B cell (primary cell): Measurements from ENCODE around the gene PPIH. TPM values are rescaled to one million over a fixed set of nuclear protein-coding genes. Genes with fewer than 3 reads are reported as not detected.

Source experiments
- ATAC-seq: fragments of 200-7000 bp; cut with Tn5 transposase; one replicate; pipeline ENCODE4 v1.10.0; 2021; ENCODE audit warnings: low read depth, mild to moderate bottlenecking, moderate number of reproducible peaks, moderate library complexity
- CTCF ChIA-PET: fragments of 350-600 bp; sonication (Branson Sonifier 250); formaldehyde crosslinking; loops from one replicate; lab custom pipeline; 2021; ENCODE audit warnings: antibody characterized with exemption, inconsistent platforms; lab: Charles Lee
- POLR2A ChIA-PET: fragments of 350-600 bp; sonication (Branson Sonifier 250); formaldehyde crosslinking; loops from one replicate; lab custom pipeline; 2021; ENCODE audit warnings: antibody characterized with exemption; lab: Charles Lee
- DNase-seq: peaks from one replicate; pipeline ENCODE4 v3.0.0; 2013
- H2AFZ ChIP-seq: 2 replicates; pipeline ENCODE4 v1.6.1; 2012; ENCODE audit warnings: mild to moderate bottlenecking, low read depth, low read length; ENCODE audit not compliant: insufficient read depth, poor library complexity, severe bottlenecking
- H3K27ac ChIP-seq, 2 donors: 1 replicate in 1 of 2; 2 replicates in 1 of 2; pipeline ENCODE4 v1.5.1; 2012 to 2013; ENCODE audit warnings: low read length in 2 of 2, mild to moderate bottlenecking in 2 of 2, moderate library complexity in 1 of 2
- H3K27me3 ChIP-seq, 4 experiments: fragments of 200-600 bp in 1 of 4; sonication (generic) in 1 of 4; replicated peaks in 1 of 4; 1 replicate in 2 of 4; 2 replicates in 2 of 4; pipeline versions ENCODE4 v1.6.1 to v1.7.0; 2013 to 2016; ENCODE audit warnings: low read length in 3 of 4, mild to moderate bottlenecking in 2 of 4, mixed read lengths in 1 of 4, moderate library complexity in 1 of 4; ENCODE audit not compliant: insufficient read depth in 4 of 4, control insufficient read depth in 3 of 4; ENCODE audit errors: control extremely low read depth in 1 of 4
- H3K36me3 ChIP-seq, 2 experiments: replicated peaks in 1 of 2; 1 replicate in 1 of 2; 2 replicates in 1 of 2; pipeline versions ENCODE4 v1.6.1 to v1.7.1; 2013; ENCODE audit warnings: low read length in 1 of 2; ENCODE audit not compliant: insufficient read depth in 2 of 2, control insufficient read depth in 1 of 2; ENCODE audit errors: control extremely low read depth in 1 of 2, extremely low read depth in 1 of 2
- H3K4me1 ChIP-seq, 2 donors: fragments of 200-600 bp in 1 of 2; sonication (generic) in 1 of 2; 1 replicate in 1 of 2; 2 replicates in 1 of 2; pipeline versions ENCODE4 v1.5.1 to v1.6.1; 2013 to 2017; ENCODE audit warnings: low read length in 2 of 2; ENCODE audit not compliant: control insufficient read depth in 2 of 2, insufficient read depth in 2 of 2
- H3K4me2 ChIP-seq: replicated peaks from 2 replicates; pipeline ENCODE3; 2012; ENCODE audit warnings: mild to moderate bottlenecking, low read depth, low read length; ENCODE audit not compliant: poor library complexity, severe bottlenecking
- H3K4me3 ChIP-seq, 5 experiments: fragments of 200-600 bp in 1 of 5; sonication (generic) in 1 of 5; 1 replicate in 3 of 5; 2 replicates in 2 of 5; pipeline versions ENCODE4 v1.5.1 to v1.7.0; 2011 to 2016; ENCODE audit warnings: low read length in 4 of 5, mild to moderate bottlenecking in 4 of 5, low read depth in 2 of 5, control low read depth in 1 of 5, moderate library complexity in 1 of 5; ENCODE audit not compliant: insufficient read depth in 1 of 5; ENCODE audit errors: control extremely low read depth in 1 of 5, extremely low read depth in 1 of 5
- H3K79me2 ChIP-seq: fragments of 200-600 bp; sonication (generic); one replicate; pipeline ENCODE4 v1.6.0; 2016; ENCODE audit warnings: low read length; ENCODE audit not compliant: control insufficient read depth, insufficient read depth
- H3K9ac ChIP-seq: fragments of 200-600 bp; sonication (generic); 2 replicates; pipeline ENCODE4 v1.6.1; 2017; ENCODE audit warnings: mild to moderate bottlenecking, low read length, moderate library complexity
- H3K9me3 ChIP-seq, 3 donors: one replicate each; pipeline versions ENCODE4 v1.6.1 to v1.7.1; 2013; ENCODE audit warnings: low read length in 2 of 3; ENCODE audit not compliant: control insufficient read depth in 2 of 3, insufficient read depth in 1 of 3; ENCODE audit errors: control extremely low read depth in 1 of 3
- H4K20me1 ChIP-seq: 2 replicates; pipeline ENCODE4 v1.6.0; 2012; ENCODE audit warnings: mild to moderate bottlenecking, low read length; ENCODE audit not compliant: insufficient read depth, control insufficient read depth, poor library complexity, severe bottlenecking
- H3K27ac Mint-ChIP-seq: one replicate; pipeline ENCODE4 v1.8.0; 2021; ENCODE audit warnings: mixed read lengths
- H3K27me3 Mint-ChIP-seq: one replicate; pipeline ENCODE4 v1.8.0; 2021; ENCODE audit warnings: mixed read lengths
- H3K4me1 Mint-ChIP-seq: one replicate; pipeline ENCODE4 v1.8.0; 2021; ENCODE audit warnings: mixed read lengths
- H3K4me3 Mint-ChIP-seq: one replicate; pipeline ENCODE4 v1.8.0; 2021; ENCODE audit warnings: mixed read lengths
- H3K9me3 Mint-ChIP-seq: one replicate; pipeline ENCODE4 v1.8.0; 2022; ENCODE audit warnings: mixed read lengths; ENCODE audit not compliant: insufficient read depth
- CTCF ChIP-seq: fragments of 200-600 bp; IDR thresholded peaks from one replicate; pipeline ENCODE4 v1.8.0; 2022; ENCODE audit warnings: antibody characterized with exemption, mild to moderate bottlenecking
- EZH2 ChIP-seq: IDR thresholded peaks from 2 replicates; pipeline ENCODE4 v1.6.1; 2012; ENCODE audit warnings: borderline replicate concordance, low read depth, mild to moderate bottlenecking, moderate library complexity, low read length; ENCODE audit not compliant: insufficient read depth, poor library complexity, severe bottlenecking
- WGBS: methylation state at CpG from one replicate; pipeline ENCODE4 v1.1.5; 2013; ENCODE audit warnings: missing lambda C conversion rate; ENCODE audit not compliant: insufficient coverage; 5-methylcytosine and 5-hydroxymethylcytosine counted together
- intact Hi-C: fragments of 100-400 bp; cut with micrococcal nuclease; formaldehyde crosslinking; loops from one replicate; pipeline ENCODE4 v1.10.0; 2022
- polyA plus RNA-seq: library from polyadenylated mRNA; depleted of rRNA; stranded (reverse); fragments of >200 nt; gene quantifications from 2 replicates; pipeline ENCODE4 v1.2.3, GENCODE V29; 2012
- total RNA-seq, 2 donors: library from RNA; stranded (reverse); fragments of 120-200 nt in 1 of 2; gene quantifications; 1 replicate in 1 of 2; 2 replicates in 1 of 2; pipeline versions ENCODE4 v1.2.3 to v1.2.4, GENCODE V29; 2013 to 2022

PPIH gene
- total and polyA plus RNA-seq, 2 donors (not counting 1 experiment from before 2014, with no cell fraction given): 42.4 to 50.3 TPM

GRCh38 chr1:42658877-42659337 is 684 bp downstream of the PPIH start:
- ChIA-PET CTCF (interaction anchor here (1.5 to 2.2 kb wide), 2 partner anchors 10 to 24 kb away, joined by 3 to 13 read pairs; partner anchors contain the start of gene YBX1), POLR2A (interaction anchor here (0.8 to 1.9 kb wide), 2 partner anchors 23 to 202 kb away, joined by 3 to 19 read pairs; partner anchors contain the start of gene YBX1)
- Mint-ChIP-seq H3K4me1 (peaks cover 32% of the 10 kb centered on the region), H3K27ac (peak overlapping the region; percentile 93), H3K4me3 (peak overlapping the region; percentile 99), H3K27me3 (no peaks in the 10 kb centered on the region), H3K9me3 (no peaks in the 10 kb centered on the region)
- H3K4me1 ChIP-seq: peaks cover 15 to 22% of the 10 kb centered on the region in 2 donors
- H3K9me3 ChIP-seq: no peaks in the 10 kb centered on the region
- no peak for ATAC-seq
- H3K9ac ChIP-seq: peak overlapping the region; percentile 75
- TF ChIP-seq CTCF (no peak), EZH2 (no peak)
- peak overlapping the region; percentile 45 to 90 (median 84) for H3K4me3 ChIP-seq
- peak overlapping the region; percentile 85 for H3K4me2 ChIP-seq
- intact Hi-C loops: loop anchor here (1.0 to 5.0 kb wide), 5 partner anchors 23 to 698 kb away; partner anchors contain the start of genes C1orf50, CDC20, FOXJ3 and P3H1
- 15% methylated on average over 20 of the region's 20 CpGs for WGBS
- peaks cover 0 to 24% of the 10 kb centered on the region in 2 experiments for H3K36me3 ChIP-seq
- H4K20me1 ChIP-seq: no peaks in the 10 kb centered on the region
- no peaks in the 10 kb centered on the region for H3K27me3 ChIP-seq
- H2AFZ ChIP-seq: peak overlapping the region; percentile 84
- H3K79me2 ChIP-seq: peaks cover 15% of the 10 kb centered on the region
- H3K27ac ChIP-seq: peak overlapping the region; percentile 62 to 76
- DNase-seq: no peak

- H3K4me2 ChIP-seq: no peak overlapping the region
- WGBS: no CpG with 5 or more reads among the region's 3 CpGs
- H2AFZ ChIP-seq: no peak overlapping the region
- H3K79me2 ChIP-seq: peaks cover 15% of the 10 kb centered on the region
- H4K20me1 ChIP-seq: no peaks in the 10 kb centered on the region
- ChIA-PET POLR2A (no interaction called here), CTCF (interaction anchor here (1.1 kb wide), 1 partner anchor 22 kb away, joined by 3 read pairs; the partner anchor contains the start of gene YBX1)
- H3K9me3 ChIP-seq: no peaks in the 10 kb centered on the region
- TF ChIP-seq CTCF (no peak), EZH2 (no peak)
- DNase-seq: no peak
- H3K27ac ChIP-seq: no peak overlapping the region
- H3K36me3 ChIP-seq: peaks cover 0 to 44% of the 10 kb centered on the region in 2 experiments
- Mint-ChIP-seq H3K4me3 (no peak overlapping the region), H3K4me1 (peaks cover 32% of the 10 kb centered on the region), H3K27ac (no peak overlapping the region), H3K27me3 (no peaks in the 10 kb centered on the region), H3K9me3 (no peaks in the 10 kb centered on the region)
- intact Hi-C loops: no loop called here
- H3K27me3 ChIP-seq: no peaks in the 10 kb centered on the region
- no peak overlapping the region for H3K9ac ChIP-seq
- peaks cover 15 to 22% of the 10 kb centered on the region in 2 donors for H3K4me1 ChIP-seq
- no peak for ATAC-seq
- H3K4me3 ChIP-seq: no peak overlapping the region
Observed at GRCh38 chr1:42660907-42661500, 2.8 kb downstream of the PPIH start.
